GM20000 (cell line): ENCODE measurements around the gene USP43.

Experiments used
- DNase-seq: peaks from one replicate; pipeline ENCODE4 v3.0.0; 2012; ENCODE audit warnings: low spot score
- TF ChIP-seq, protein P1 (sequence below): IDR thresholded peaks from 2 replicates; pipeline ENCODE4 v1.5.1; 2012; ENCODE audit warnings: mild to moderate bottlenecking, control low read depth; ENCODE audit errors: extremely low read depth, missing control alignments

USP43 gene

DNA sequence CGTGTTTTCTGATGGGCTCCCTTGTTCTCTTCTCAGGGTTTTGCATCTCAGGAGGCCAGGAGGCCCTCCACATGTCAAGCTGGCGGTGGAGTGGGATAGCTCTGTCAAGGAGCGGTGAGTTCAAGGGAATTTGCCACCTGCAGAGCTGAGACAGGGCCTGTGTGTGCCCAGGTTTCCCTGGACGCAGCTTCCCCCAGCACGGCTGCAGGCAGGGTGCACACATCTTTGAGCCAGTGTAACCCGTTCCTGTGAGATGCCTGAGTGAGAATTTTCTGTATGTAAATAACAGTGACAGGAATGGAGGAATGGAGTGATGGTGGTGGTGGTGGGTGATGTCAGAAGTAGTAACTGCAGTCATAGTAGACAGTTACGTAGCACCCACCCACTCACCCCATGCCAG, 54.8 kb downstream of the USP43 start:
- no peak for DNase-seq
- TF ChIP-seq, protein P1, sequence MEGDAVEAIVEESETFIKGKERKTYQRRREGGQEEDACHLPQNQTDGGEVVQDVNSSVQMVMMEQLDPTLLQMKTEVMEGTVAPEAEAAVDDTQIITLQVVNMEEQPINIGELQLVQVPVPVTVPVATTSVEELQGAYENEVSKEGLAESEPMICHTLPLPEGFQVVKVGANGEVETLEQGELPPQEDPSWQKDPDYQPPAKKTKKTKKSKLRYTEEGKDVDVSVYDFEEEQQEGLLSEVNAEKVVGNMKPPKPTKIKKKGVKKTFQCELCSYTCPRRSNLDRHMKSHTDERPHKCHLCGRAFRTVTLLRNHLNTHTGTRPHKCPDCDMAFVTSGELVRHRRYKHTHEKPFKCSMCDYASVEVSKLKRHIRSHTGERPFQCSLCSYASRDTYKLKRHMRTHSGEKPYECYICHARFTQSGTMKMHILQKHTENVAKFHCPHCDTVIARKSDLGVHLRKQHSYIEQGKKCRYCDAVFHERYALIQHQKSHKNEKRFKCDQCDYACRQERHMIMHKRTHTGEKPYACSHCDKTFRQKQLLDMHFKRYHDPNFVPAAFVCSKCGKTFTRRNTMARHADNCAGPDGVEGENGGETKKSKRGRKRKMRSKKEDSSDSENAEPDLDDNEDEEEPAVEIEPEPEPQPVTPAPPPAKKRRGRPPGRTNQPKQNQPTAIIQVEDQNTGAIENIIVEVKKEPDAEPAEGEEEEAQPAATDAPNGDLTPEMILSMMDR, result no peak

DNA sequence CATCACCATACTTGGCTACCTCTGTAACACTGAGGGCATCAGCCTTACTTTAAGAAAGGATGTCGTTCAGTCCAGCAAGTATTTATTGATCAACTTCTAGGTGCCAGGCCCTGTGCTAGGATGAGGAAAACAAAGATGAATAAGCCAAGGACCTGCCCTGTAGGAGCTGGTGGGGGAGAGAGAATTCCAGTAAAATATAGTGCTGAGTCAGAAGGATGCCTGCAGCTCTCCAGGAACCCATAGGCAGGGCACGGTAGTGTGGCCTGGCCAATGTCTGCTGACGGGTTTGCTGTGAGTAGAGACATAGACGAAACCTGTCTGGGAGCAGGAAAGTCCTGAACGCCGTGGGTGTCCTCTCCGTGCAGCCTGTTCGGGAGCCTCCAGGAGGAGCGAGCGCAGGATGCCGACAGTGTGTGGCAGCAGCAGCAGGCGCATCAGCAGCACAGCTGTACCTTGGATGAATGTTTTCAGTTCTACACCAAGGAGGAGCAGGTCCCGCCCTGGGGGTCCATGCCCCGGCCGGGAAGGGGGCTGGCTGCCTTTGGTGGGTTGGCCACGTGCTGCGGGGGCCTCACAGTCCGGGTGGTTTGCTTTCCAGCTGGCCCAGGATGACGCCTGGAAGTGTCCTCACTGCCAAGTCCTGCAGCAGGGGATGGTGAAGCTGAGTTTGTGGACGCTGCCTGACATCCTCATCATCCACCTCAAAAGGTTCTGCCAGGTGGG, 55.6 kb downstream of the USP43 start:
- TF ChIP-seq, protein P1, result no peak
- DNase-seq, result no peak

DNA sequence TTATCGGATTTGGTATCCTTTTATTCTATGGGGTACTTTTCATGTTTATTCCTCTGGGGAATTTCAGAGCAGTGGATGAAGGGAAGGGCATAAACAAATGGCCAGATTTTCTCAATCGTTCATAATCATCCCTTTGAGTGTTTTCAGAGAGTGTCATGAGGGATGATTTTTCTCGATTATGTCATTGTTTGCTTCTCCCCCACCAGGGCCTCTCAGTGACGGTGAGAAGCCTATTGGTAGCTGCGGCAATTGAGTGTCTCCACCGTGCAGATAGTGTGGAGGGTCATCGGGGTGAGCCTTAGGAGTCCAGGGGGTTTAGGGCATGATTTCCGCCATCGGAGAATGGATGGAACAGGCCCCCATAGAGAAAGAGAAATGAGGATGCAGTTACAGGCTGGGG, 57.2 kb downstream of the USP43 start:
- DNase-seq, result no peak
- TF ChIP-seq, protein P1, result no peak

DNA sequence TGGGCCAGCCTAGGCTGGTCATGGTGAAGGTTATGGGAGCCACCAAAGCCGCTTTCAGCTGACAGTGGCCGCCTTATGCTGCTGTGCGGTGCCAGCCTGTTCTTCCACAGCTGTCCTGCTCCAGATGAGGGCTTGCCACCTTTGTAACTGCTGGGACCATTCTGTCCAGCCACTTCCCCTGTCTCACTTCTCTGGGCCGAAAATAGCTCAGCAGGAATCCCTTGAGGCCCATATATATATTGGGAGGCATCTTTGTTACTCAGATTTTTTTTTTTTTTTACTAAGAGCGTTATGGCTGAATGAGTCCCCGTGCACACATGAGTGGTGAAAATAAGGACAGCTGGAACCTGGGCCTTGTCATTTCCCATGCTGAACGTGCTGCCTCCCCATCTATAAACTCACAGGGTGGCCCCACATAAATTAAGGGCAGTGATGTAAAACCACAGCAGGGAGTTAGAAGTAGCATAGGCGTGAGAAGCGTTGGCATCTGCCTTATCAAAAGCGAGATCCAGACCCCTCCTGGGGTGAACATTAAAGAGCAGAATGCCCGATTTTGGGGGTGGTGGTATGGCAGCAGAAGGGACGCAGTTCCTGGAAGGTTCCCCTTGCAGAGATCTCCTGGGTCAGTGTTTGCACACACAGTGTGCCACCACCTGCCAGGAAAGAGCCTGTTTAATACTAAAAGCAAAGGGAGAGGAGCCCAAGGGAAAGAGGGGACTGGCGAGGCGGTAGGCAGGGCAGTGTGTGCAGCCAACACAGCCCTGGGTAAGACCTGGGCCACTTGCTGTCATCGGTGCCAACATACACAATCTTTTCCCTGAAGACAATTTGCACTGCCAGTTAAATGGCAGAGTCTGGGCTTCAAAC, 57.8 kb downstream of the USP43 start:
- no peak for DNase-seq
- TF ChIP-seq, protein P1, result no peak

DNA sequence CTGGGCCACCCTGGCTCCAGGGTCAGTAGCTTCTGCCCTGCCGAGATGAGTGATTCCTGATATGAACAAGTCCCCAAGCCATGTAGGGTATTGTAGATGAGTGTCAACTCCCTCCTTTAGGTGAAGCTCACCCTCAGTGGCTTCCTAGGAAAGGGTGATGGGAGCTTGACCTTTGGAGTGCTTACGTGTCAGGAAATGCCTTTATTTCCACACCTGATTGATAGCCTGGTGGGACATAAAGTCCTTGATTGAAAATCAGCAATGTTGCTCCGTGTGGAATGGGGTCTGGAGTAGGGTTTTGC, 58.4 kb downstream of the USP43 start:
- DNase-seq, result no peak
- TF ChIP-seq, protein P1, result no peak

DNA sequence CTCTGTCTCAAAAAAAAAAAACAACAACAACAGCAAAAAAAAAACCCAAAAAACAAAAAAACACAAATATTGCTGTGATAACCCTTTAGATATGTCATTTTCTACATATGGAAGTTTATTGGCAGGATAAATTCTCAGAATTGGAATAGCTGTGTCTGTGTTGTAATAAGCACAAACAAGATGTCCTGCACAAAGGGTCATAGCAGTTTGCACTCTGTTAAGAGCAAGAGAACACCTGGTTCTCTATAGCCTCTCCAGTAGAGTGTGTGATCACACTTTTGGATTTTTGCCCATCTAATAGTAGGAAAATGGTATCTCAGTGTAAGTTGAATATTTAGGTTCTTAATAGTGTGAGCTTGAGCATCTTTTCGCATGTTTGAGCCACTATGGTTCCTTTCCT, 60.4 kb downstream of the USP43 start:
- no peak for DNase-seq
- TF ChIP-seq, protein P1, result no peak

DNA sequence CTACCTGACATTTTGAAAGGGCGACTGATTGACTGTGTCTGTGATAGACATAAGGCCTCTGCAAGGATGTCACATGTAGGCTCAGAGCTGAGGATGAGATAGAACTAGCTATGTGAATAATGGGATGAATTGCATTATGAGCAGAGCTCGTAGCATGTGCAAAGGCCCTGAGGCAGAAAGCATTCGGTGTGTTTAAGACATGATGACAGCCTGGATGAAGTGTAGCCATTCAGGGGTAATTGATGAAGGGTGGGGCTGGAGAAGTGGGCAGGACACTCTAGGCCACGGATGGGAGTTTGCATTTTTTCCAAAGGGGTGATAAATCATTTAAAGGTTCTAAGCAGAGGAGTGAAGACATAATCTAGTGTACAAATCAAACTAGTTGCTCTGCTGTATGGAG, 62.6 kb downstream of the USP43 start:
- DNase-seq, result no peak
- TF ChIP-seq, protein P1, result no peak
